ENCODE data around the gene NUP43. TPM values are rescaled to one million over a fixed set of nuclear protein-coding genes. Genes with fewer than 3 reads are reported as not detected.
"Not testable (repeated sequence)": the region's sequence is repeated elsewhere in the genome, so short reads cannot be mapped to it uniquely, and the experiment has no call there.

The NUP43 gene, protein sequence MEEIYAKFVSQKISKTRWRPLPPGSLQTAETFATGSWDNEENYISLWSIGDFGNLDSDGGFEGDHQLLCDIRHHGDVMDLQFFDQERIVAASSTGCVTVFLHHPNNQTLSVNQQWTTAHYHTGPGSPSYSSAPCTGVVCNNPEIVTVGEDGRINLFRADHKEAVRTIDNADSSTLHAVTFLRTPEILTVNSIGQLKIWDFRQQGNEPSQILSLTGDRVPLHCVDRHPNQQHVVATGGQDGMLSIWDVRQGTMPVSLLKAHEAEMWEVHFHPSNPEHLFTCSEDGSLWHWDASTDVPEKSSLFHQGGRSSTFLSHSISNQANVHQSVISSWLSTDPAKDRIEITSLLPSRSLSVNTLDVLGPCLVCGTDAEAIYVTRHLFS
- total RNA-seq: 27.6 TPM

DNA sequence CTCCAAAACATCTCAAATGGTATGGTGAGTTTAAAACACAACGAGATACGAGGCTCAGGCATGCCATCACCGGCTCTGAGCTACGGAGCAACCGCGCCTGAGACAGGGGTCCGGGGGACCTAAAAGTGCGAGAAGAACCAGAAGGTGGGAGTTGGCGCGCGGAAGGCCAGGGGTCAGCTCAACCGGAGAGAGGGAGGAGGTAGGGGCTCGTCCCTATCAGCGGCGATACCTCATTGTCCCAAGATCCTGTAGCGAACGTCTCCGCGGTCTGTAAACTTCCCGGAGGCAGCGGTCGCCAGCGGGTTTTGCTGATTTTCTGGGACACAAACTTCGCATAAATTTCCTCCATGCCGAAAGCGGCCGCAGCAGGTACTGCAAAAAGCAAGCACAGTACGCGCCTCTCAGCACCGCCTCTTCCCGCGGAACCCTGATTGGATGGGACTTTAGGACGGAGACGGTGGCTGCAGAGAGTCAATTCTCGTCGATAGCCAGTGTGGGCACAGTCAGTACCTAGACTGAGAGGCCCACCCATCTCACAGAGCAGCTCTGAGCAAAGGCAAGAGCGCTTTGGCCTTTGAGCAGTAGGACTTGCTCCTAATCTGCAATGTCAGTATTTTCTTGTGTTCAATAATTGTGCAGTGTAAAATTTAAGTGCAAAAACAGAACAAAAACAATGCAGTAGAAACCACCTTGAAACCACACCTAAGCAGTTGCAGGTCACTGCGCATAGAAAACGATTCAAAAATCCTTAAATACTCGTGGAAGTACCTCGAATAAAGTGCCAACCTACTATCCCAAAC lies at the start of gene NUP43:
TSS of gene NUP43 (minus strand) at position 383 of the 800 bp plus-strand sequence. CDS start at position 349, 34 bp downstream.
- DNase-seq: peak; percentile 97

DNA sequence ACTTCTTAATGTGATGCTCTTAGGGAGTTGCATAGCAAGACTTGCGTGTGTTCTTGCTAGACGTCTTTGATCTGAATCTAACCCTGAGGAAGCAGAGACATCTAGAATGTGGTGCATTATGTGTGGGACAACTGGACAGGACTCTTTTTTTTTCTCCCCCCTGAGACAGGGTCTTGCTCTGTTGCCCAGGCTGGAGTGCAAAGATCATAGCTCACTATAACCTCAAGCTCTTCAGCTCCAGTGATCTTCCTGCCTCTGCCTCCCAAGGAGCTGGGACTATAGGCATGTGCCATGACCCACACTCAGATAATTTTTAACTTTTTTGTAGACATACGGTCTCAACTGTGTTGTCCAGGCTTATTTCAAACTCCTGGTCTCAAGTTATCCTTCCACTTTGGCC lies 37.2 kb upstream of the NUP43 start:
- DNase-seq: no peak

DNA sequence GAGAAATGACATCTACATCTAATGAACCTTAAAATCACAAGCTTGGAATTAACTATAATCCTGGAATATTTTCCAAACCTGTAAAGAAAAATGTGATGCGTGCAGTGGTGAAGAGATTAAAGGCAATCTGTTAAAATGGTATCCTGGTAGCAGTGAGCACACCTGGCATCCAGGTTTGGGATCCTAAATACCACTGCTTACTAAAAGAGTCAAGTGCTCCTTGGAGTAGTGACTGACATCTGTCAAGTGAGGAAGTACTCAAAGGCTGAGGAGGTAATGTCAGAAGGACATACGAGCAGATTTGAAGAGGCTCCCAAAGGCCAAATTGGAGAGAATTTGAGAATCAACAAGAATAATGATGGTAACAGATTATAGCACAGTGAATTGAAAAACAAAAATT lies 36.0 kb upstream of the NUP43 start:
- DNase-seq: no peak

DNA sequence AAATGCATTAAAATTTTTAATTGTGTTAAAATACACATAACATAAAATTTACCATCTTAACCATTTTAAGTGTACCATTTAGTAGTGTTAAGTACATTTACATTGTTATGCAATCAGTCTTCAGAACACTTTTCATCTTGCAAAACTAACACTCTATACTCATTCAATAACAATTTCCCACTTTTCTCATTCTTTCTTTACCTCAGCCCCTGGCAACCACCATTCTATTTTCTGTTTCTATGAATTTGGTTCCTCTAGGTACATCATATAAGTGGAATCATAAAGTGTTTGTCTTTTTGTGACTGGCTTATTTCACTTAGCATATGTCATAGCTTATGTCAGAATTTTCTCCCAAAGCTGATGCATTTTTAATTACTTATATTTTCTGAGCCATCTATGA lies 35.4 kb upstream of the NUP43 start:
- no peak for DNase-seq

DNA sequence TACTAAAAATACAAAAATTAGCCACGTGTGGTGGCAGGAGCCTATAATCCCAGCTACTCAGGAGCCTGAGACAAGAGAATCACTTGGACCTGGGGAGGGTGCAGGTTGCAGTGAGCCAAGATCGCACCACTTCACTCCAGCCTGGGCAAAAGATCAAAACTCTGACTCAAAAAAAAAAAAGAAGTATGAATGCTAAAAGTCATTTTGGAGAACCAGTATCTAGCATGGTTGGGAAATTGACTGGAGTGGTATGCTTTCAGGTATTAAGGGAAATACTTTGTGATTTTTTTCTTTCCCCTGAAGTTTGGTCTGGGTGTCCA lies 33.3 kb upstream of the NUP43 start:
- no peak for DNase-seq

DNA sequence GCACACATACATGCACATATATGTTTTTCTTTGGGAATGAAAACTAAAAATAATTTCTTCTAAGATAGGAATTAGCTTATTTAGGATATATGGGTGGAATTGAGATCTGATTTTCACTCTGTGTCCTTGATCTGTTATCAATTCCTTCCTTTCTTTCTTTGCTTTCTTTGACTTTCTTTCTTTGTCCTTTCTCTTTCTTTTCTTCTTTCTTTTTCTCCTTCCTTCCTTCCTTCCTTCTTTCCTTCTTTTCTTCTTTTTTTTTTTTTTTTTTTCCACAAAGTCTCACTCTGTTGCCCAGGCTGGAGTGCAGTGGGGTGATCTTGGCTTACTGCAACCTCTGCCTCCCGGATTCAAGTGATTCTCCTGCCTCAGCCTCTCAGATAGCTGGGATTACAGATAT lies 31.3 kb upstream of the NUP43 start:
- DNase-seq: no peak

DNA sequence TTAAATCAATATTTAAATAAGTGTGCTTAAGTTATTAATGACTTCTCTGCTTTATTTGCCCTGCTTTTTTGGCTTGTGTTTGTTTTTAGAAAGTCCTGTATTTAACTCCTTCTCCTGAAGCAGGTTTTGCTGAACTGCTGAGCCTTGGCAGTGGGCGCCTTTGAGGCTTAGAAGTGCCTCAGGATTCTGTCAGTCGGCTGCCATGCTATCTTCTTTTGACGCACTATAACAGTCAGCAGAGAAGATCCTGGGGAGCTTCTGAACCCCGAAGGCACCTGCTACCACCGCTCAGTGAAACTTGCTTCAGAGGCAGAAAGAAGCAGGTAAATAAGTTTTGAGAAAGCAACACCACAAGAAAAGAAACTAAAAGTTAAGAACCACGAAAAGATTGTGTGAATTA lies 25.6 kb upstream of the NUP43 start:
- peak; percentile 5 for DNase-seq

DNA sequence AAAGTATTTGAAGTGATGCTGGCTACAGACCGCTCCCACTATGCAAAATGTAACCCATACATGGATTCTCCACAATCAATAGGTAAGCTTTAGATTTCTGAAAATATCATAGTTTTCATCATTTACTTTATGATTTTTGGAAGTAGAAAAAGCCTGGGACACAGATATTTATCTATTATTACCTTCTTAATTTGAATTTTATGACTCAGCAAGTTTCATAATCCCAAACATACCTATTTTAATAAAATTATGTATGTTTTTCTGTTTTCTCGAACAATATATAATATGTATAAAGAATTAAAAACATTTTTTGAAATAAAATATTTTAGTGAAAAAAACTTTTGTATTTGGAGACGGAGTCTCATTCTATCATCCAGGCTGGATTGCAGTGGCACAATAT lies 24.9 kb upstream of the NUP43 start:
- DNase-seq: no peak

DNA sequence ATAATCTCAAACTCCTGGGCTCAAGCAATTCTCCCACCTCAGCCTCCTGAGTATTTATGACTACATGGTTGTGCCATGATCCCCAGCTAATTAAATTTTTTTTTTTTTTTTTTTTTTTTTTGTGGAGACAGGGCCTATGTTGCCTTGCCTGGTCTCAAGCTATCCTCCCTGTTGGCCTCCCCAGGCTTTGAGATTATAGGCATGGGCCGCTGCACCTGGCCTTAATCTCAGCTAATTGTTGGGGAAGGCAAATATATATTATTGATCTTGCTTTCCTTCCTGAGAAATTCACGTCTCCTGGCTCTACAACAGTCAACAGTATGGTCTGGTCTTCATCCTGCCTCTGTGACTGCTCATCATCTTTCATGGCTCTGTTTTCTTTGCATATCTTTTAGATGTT lies 23.3 kb upstream of the NUP43 start:
- DNase-seq: no peak

DNA sequence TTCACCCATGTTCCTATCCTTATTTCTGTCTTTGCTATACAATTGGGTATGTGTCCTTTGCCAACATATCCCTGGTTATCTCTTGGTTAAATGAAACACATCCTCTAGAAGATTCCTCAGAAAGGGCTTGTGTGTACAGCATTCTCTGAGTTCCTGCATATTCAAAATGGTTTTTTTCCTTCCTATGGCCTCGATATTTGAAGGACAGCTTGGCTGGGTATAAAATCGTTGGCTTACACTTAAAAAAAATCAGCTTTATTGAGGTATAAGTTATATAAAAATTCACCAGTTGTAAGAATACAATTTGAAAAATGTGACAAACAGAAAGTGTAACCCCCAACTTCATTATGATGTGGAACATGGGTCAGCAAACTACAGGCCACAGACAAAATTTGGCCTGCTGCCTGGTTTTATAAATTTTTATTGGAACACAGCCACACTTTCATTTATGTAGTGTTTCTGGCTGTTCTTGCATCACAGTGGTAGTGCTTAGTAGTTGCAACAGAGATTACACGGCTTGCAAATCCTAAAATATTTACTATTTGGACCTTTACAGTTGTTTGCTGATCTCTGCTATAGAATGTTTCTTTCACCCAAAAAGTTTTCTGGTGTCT lies 19.9 kb upstream of the NUP43 start:
- no peak for DNase-seq

DNA sequence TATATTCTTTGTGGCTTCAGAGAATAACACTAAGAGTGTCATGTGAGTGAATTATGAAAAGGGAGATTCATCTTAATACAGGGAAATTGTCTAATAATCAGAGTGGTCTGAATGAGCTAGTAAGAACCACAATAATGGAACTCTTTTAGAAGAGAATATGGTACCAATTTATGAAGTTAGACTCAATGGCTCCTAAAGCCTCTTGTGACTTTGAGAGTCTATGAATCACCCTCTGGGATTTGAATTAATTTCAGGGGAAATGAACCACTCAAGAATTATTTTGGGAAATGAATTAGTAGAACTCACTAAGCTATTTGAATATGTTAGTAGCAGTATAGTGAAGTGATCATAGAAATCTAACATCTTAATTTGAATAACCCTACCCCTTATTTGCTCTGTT lies 17.5 kb upstream of the NUP43 start:
- DNase-seq: no peak

DNA sequence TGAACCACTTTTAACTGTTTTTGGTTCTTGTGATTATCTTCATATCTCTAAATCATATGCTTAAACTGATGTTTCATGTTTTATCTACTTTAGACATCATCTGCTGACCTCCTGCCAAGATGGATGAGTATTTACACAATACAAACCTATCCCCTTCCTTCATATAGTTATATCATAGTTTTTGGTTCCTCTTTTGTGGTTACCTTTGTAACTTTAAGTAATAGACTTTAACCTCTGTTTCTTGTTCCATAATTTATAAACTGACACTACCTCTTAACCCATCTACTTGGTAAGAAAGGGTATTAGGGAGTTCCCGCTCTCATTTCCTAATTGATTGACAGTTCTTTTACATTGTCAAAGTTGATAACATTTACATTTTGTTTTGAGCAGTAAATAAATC lies 15.1 kb upstream of the NUP43 start:
- no peak for DNase-seq

DNA sequence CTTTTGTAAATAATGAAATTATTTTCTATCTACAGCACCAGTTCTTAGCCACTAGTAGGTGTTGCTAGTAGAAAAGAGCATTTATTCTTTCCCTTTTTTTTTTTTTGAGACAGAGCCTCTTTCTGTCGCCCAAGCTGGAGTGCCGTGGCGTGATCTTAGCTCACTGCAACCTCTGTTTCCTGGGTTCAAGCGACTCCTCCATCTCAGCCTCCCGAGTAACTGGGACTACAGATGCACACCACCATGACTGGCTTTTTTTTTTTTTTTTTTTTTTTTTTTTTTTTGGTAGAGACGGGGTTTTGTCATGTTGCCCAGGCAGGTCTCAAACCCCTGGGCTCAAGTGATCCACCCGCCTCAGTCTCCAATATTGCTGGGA lies 9.9 kb upstream of the NUP43 start:
- no peak for DNase-seq

DNA sequence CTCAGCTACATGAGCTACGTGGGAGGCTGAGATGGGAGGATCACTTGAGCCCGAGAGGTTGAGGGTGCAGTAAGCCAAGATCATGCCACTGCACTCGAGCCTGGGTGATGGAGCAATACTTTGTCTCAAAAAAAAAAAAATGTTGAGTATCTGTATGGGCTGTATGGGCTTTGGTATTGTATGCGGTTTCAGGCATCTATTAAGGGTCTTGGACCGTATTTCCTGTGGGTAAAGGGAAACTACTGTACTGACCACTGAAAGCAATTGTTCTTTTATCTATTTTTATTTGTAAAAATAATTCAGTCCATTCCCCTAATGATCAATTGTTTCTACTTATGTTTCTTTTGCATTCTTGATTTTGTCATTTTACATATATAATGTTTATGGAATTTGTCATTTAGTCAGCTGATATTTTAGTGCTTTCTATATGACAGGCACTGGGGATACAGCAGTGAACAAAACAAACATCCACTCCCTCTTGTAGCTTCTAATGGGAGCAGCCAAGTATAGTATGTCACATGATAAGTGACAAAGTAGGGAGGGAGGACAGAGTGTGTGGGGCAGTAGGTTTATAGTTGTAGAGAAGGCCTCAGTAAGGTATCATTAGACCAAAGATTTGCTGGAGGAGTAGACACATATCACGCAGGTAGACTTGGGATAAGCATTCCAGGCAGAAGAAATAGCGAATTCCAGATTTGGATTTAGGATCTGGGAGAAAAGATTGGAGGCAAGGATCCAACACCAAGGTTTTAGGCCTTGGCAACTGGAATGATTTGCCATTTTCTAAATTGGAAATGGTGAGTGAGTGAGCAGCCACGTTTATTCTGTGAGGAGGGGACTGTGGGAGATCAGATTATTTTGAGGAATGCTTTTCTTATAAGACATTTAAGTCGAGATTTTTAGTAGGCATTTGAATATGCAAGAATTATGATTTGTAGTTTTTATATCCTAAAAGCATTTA lies 9.3 kb upstream of the NUP43 start:
- peak; percentile 7 for DNase-seq

DNA sequence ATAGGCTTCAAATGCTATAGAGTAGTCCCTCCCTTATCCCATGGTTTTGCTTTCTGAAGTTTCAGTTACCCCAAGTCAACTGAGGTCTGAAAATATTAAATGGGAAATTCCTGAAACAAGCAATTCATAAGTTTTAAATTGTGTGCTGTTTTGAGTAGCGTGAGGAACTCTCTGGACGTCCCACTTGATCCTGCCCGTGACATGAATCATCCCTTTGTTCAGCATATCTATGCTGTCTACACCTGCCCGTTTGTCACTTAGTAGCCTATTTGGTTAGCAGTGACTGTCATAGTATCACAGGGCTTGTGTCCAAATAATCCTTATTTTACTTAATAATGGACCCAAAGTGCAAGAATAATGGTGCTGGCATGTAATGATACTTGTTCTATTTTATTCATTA lies 8.2 kb upstream of the NUP43 start:
- no peak for DNase-seq

DNA sequence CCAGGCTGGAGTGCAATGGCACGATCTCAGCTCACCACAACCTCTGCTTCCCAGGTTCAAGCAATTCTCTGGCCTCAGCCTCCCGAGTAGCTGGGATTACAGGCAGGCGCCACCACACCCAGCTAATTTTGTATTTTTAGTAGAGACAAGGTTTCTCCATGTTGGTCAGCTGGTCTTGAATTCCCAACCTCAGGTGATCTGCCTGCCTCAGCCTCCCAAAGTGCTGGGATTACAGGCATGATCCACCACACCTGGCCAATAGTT lies 7.0 kb upstream of the NUP43 start:
- not testable (repeated sequence) for DNase-seq

DNA sequence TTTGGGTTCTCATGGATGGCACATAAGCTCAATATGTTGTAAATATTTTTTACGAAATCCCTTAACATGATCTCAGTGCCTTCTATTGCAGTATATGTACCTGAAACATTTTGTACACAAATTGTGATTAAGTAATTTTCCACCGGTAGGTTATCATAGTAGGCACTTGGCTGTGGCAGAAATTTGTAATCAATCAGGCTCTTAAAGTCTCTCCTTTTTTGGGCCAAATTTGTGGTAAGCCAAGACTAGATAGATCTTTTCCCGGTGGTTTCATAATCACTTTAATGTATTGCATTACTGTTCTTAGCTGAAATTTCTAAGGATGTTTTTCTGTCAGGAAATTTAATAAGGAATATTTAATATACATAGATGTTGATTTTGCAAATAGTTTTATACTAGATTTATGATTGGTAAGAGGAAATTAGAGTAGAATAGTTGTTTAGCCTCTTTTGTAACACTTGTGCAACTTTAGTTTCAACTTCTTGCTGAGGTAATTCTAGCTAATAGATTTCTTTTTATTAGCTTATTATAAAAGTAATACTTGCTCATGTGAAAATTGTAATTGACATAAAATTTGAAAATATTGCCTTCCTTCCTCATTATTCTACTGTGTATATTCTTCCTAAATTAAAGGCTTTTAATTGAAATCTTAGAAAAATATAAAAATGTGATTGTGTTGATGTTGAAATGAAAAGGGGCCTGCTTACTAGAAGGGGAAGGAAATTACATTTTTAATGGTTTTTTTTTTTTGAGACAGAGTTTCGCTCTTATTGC lies 6.5 kb upstream of the NUP43 start:
- DNase-seq: no peak

DNA sequence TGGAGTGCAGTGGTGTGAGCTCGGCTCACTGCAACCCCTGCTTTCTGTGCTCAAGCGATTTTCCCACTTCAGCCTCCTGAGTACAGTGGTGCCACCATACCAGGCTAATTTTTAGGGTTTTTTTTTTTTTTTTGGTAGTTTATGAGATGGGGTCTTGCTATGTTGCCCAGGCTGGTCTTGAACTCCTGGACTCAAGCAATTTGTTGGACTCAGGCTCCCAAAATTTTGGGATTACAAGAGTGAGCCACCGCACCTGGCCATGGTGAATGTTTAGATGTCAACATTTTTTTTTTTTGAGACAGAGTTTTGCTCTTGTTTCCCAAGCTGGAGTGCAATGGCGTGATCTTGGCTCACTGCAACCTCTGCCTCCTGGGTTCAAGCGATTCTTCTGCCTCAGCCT lies 5.6 kb upstream of the NUP43 start:
- not testable (repeated sequence) for DNase-seq

DNA sequence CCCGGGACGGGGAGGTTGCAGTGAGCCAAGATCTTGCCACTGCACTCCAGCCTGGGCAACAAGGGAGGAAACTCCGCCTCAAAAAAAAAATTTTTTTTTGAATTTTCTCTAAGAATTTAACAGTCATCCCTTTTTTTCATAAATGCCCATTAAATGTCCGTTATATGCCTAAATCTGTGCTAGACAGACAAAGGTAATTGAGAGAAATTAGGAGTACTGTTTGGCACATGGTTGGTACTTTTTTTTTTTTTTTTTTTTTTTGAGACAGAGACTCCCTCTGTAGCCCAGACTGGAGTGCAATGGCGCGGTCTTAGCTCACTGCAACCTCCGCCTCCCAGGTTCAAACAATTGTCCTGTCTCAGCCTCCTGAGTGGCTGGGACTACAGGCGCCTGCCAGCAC lies 4.9 kb upstream of the NUP43 start:
- no peak for DNase-seq

DNA sequence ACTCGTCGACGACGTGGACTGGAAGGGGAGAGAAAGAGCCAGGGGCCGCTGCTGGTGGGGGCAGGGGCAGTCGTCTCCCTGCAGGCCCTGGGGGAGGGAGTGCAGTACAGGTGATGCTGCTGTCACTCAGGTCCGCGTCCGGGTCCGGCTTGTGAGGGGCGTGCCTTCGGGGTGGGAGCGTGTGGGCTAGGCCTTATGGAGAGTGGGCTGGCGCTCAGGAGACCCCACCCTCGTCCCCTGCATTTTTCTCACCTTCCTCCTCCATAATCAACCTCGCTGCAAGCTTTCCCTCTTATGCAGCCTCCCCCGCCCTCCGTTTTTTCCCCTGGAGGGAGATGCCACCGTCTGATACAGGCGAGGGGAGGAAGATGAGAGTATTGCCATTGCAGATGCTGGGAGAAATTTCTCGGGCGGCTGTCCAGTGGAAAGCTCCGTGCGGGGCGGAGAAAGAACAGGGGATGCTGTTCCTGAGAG lies 3.8 kb upstream of the NUP43 start:
- peak; percentile 74 for DNase-seq

DNA sequence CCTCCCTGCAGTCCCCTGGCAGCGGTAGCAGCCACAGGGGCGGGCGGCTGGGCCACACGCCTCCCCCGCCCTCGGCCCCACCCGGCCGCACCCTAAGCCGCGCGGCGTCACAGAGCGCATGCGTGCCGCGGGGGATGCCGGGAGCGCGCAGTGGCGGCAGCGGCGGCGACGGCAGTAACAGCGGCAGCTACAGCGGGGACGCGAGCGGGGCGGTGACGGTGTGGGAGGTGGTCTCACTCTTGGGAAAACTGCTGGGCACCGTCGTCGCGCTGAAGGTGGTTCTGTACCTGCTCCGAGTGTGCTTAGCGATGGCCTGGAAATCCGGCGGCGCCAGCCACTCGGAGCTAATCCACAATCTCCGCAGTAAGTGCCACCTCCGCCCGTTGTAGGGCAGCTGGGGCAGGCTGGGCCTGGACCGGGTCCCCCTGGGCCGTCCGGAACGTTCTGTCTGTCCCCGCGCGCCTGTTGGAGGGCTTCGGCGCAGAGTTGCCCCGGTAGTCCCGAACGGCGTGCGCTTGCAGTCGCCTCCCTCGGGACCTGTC lies 3.3 kb upstream of the NUP43 start, which contains the start of gene PCMT1:
TSS of gene PCMT1 (plus strand) at position 148 of the 542 bp plus-strand sequence. CDS start at position 309, 161 bp downstream.
- peak; percentile 97 for DNase-seq
